ENCODE results near the gene TRIM56.
"Not testable (repeated sequence)": the region's sequence is repeated elsewhere in the genome, so short reads cannot be mapped to it uniquely, and the experiment has no call there.

TRIM56 gene

GRCh38 chr7:101100858-101101847 lies 15.9 kb downstream of the TRIM56 start:
- H3K4me1 Mint-ChIP-seq (ENCODE audit: low read depth), result peaks cover 15% of the 10 kb centered on the region
- H3K27ac Mint-ChIP-seq, result no peak overlapping the region
- no peaks in the 10 kb centered on the region for H3K36me3 Mint-ChIP-seq (ENCODE audit: low read depth)
- no peaks in the 10 kb centered on the region for H3K9me3 Mint-ChIP-seq
- H3K4me3 Mint-ChIP-seq, result no peak overlapping the region
- peaks cover 25% of the 10 kb centered on the region for H3K27me3 Mint-ChIP-seq

- H3K36me3 Mint-ChIP-seq (ENCODE audit: low read depth), result no peaks in the 10 kb centered on the region
- no peaks in the 10 kb centered on the region for H3K9me3 Mint-ChIP-seq
- H3K27ac Mint-ChIP-seq, result no peak overlapping the region
- peaks cover 25% of the 10 kb centered on the region for H3K27me3 Mint-ChIP-seq
- H3K4me1 Mint-ChIP-seq (ENCODE audit: low read depth), result peaks cover 15% of the 10 kb centered on the region
- no peak overlapping the region for H3K4me3 Mint-ChIP-seq
These were observed 16.7 kb downstream of the TRIM56 start for GRCh38 chr7:101102026-101102425.

GRCh38 chr7:101103701-101104100 lies 18.4 kb downstream of the TRIM56 start:
- not testable (repeated sequence) for H3K36me3 Mint-ChIP-seq (ENCODE audit: low read depth); H3K9me3 Mint-ChIP-seq; H3K4me3 Mint-ChIP-seq; H3K27ac Mint-ChIP-seq
- Mint-ChIP-seq H3K27me3 (peaks cover 25% of the 10 kb centered on the region), H3K4me1 (ENCODE audit: low read depth) (peaks cover 18% of the 10 kb centered on the region)

- peaks cover 25% of the 10 kb centered on the region for H3K27me3 Mint-ChIP-seq
- H3K9me3 Mint-ChIP-seq, result no peaks in the 10 kb centered on the region
These were observed 19.0 kb downstream of the TRIM56 start for GRCh38 chr7:101104193-101104713.

GRCh38 chr7:101104799-101105198 lies 19.5 kb downstream of the TRIM56 start:
- H3K27ac Mint-ChIP-seq, result no peak overlapping the region
- peaks cover 12% of the 10 kb centered on the region for H3K4me1 Mint-ChIP-seq (ENCODE audit: low read depth)

More at GRCh38 chr7:101104193-101104713, 19.0 kb downstream of the TRIM56 start:
- no peak overlapping the region for H3K4me3 Mint-ChIP-seq
- peaks cover 17% of the 10 kb centered on the region for H3K4me1 Mint-ChIP-seq (ENCODE audit: low read depth)
- H3K36me3 Mint-ChIP-seq (ENCODE audit: low read depth), result no peaks in the 10 kb centered on the region
- no peak overlapping the region for H3K27ac Mint-ChIP-seq

GRCh38 chr7:101105248-101105647 lies 20.0 kb downstream of the TRIM56 start:
- H3K27me3 Mint-ChIP-seq, result peaks cover 25% of the 10 kb centered on the region
- not testable (repeated sequence) for H3K27ac Mint-ChIP-seq; H3K4me1 Mint-ChIP-seq (ENCODE audit: low read depth); H3K4me3 Mint-ChIP-seq; H3K9me3 Mint-ChIP-seq; H3K36me3 Mint-ChIP-seq (ENCODE audit: low read depth)

More at GRCh38 chr7:101104799-101105198, 19.5 kb downstream of the TRIM56 start:
- H3K27me3 Mint-ChIP-seq, result peaks cover 25% of the 10 kb centered on the region
- no peaks in the 10 kb centered on the region for H3K9me3 Mint-ChIP-seq
- H3K36me3 Mint-ChIP-seq (ENCODE audit: low read depth), result no peaks in the 10 kb centered on the region
- H3K4me3 Mint-ChIP-seq, result no peak overlapping the region

- H3K9me3 Mint-ChIP-seq, result no peaks in the 10 kb centered on the region
- peaks cover 3% of the 10 kb centered on the region for H3K4me1 Mint-ChIP-seq (ENCODE audit: low read depth)
- peaks cover 13% of the 10 kb centered on the region for H3K27me3 Mint-ChIP-seq
- H3K4me3 Mint-ChIP-seq, result no peak overlapping the region
- no peaks in the 10 kb centered on the region for H3K36me3 Mint-ChIP-seq (ENCODE audit: low read depth)
- H3K27ac Mint-ChIP-seq, result no peak overlapping the region
These were observed 21.1 kb downstream of the TRIM56 start for GRCh38 chr7:101106386-101106785.

- Mint-ChIP-seq H3K4me1 (ENCODE audit: low read depth) (peaks cover 3% of the 10 kb centered on the region), H3K9me3 (no peaks in the 10 kb centered on the region), H3K36me3 (ENCODE audit: low read depth) (no peaks in the 10 kb centered on the region), H3K27me3 (peaks cover 8% of the 10 kb centered on the region), H3K27ac (no peak overlapping the region), H3K4me3 (no peak overlapping the region)
These were observed 23.1 kb downstream of the TRIM56 start for GRCh38 chr7:101108330-101108857.

- Mint-ChIP-seq H3K27ac (no peak overlapping the region), H3K9me3 (no peaks in the 10 kb centered on the region), H3K36me3 (ENCODE audit: low read depth) (no peaks in the 10 kb centered on the region), H3K4me3 (no peak overlapping the region), H3K4me1 (ENCODE audit: low read depth) (peaks cover 3% of the 10 kb centered on the region), H3K27me3 (peaks cover 5% of the 10 kb centered on the region)
These were observed 23.7 kb downstream of the TRIM56 start for GRCh38 chr7:101108961-101109360.

- Mint-ChIP-seq H3K36me3 (ENCODE audit: low read depth) (no peaks in the 10 kb centered on the region), H3K9me3 (no peaks in the 10 kb centered on the region), H3K4me3 (no peak overlapping the region), H3K4me1 (ENCODE audit: low read depth) (peaks cover 3% of the 10 kb centered on the region), H3K27me3 (peaks cover 5% of the 10 kb centered on the region), H3K27ac (no peak overlapping the region)
These were observed 24.1 kb downstream of the TRIM56 start for GRCh38 chr7:101109368-101109767.

- Mint-ChIP-seq H3K4me1 (ENCODE audit: low read depth) (peaks cover 3% of the 10 kb centered on the region), H3K36me3 (ENCODE audit: low read depth) (no peaks in the 10 kb centered on the region), H3K4me3 (no peak overlapping the region), H3K9me3 (no peaks in the 10 kb centered on the region), H3K27me3 (no peaks in the 10 kb centered on the region), H3K27ac (no peak overlapping the region)
These were observed 26.0 kb downstream of the TRIM56 start for GRCh38 chr7:101111261-101111660.

GRCh38 chr7:101112233-101112632 lies 27.0 kb downstream of the TRIM56 start:
- no peaks in the 10 kb centered on the region for H3K9me3 Mint-ChIP-seq
- no peaks in the 10 kb centered on the region for H3K36me3 Mint-ChIP-seq (ENCODE audit: low read depth)
- no peak overlapping the region for H3K27ac Mint-ChIP-seq
- H3K4me3 Mint-ChIP-seq, result no peak overlapping the region
- H3K4me1 Mint-ChIP-seq (ENCODE audit: low read depth), result peaks cover 3% of the 10 kb centered on the region
- no peaks in the 10 kb centered on the region for H3K27me3 Mint-ChIP-seq

- not testable (repeated sequence) for H3K36me3 Mint-ChIP-seq (ENCODE audit: low read depth); H3K9me3 Mint-ChIP-seq; H3K27me3 Mint-ChIP-seq; H3K27ac Mint-ChIP-seq; H3K4me1 Mint-ChIP-seq (ENCODE audit: low read depth); H3K4me3 Mint-ChIP-seq
These were observed 27.9 kb downstream of the TRIM56 start for GRCh38 chr7:101113140-101113539.

GRCh38 chr7:101113836-101114235 lies 28.6 kb downstream of the TRIM56 start:
- H3K27me3 Mint-ChIP-seq, result peaks cover 1% of the 10 kb centered on the region
- no peak overlapping the region for H3K4me3 Mint-ChIP-seq
- no peaks in the 10 kb centered on the region for H3K9me3 Mint-ChIP-seq
- H3K36me3 Mint-ChIP-seq (ENCODE audit: low read depth), result no peaks in the 10 kb centered on the region
- no peak overlapping the region for H3K27ac Mint-ChIP-seq
- H3K4me1 Mint-ChIP-seq (ENCODE audit: low read depth), result no peaks in the 10 kb centered on the region

GRCh38 chr7:101114492-101114891 lies 29.2 kb downstream of the TRIM56 start:
- Mint-ChIP-seq H3K27ac (no peak overlapping the region), H3K27me3 (peaks cover 3% of the 10 kb centered on the region), H3K36me3 (ENCODE audit: low read depth) (no peaks in the 10 kb centered on the region), H3K4me3 (no peak overlapping the region), H3K4me1 (ENCODE audit: low read depth) (no peaks in the 10 kb centered on the region), H3K9me3 (no peaks in the 10 kb centered on the region)
